ENCODE results near the gene NT5DC2.

The NT5DC2 gene

DNA sequence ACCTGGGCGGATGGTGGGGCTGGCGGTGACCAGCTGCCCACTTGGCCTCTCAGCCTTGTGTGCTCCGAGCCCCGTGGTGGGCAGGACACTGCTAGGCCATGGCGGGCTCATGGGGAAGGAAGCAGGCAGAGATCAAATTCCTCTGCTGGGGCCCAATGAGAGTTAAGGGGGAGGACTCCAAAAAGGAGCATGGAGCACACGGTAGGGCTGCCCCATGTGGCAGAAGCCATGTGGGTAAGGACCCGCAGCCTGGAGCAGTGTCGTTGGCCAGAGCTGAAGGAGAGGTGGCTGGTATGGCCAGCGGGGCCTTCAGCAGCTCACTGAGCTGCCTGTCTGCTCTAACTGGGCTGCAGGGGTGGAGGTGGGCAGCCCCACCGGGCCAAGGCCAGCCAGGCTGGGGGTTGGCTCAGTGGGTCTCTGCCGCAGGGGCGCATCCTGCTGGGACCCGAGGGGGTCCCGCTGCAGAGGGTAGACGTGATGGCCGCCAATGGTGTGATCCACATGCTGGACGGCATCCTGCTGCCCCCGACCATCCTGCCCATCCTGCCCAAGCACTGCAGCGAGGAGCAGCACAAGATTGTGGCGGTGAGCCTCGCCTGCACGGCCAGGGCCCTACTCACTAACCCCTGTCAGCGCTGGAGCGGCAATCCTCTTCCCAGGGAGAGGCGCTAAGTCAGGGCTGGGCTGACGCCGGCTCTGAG, 27.2 kb downstream of the NT5DC2 start:
- no peak for FAIRE-seq

DNA sequence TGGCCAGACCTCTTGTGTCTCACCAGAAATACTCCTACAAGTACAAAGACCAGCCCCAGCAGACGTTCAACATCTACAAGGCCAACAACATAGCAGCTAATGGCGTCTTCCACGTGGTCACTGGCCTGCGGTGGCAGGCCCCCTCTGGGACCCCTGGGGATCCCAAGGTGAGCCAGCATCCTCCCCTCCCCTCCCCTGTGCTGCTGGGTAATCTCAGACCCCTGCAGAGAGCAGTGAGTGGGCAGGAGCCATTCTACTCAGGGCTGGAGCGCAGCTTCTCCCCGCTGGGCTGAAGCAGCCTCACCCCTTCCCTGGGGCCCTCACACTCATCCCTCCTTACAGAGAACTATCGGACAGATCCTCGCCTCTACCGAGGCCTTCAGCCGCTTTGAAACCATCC, 28.7 kb downstream of the NT5DC2 start:
- FAIRE-seq, result no peak

- FAIRE-seq, result no peak
Observed at GRCh38 chr3:52503788-52504424, 29.8 kb downstream of the NT5DC2 start.

DNA sequence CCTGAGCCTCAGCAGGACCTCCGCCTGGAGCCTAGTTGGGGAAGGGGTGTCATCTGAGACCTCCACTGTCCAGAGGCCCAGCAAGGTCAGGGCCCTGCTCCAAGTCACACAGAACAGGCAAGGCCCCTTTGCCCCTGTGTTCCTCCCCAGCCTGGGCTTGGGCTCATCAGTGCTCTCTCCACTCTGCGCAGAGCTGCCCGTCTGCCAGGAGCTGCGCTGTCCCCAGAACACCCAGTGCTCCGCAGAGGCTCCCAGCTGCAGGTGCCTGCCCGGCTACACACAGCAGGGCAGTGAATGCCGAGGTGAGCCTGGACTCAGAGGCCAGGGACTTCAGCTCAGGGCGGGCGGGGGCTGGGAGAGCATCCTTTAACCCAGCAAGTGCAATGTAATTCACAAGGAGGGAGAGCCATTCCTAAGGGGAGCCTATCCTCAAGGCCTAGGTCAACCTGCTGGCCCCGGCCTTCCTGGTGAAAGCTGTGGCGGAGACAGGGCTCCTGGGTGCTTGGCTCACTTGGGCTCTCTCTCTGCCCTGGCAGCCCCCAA, 30.8 kb downstream of the NT5DC2 start:
- FAIRE-seq, result no peak

GRCh38 chr3:52502001-52502400, 31.7 kb downstream of the NT5DC2 start:
- FAIRE-seq, result no peak

DNA sequence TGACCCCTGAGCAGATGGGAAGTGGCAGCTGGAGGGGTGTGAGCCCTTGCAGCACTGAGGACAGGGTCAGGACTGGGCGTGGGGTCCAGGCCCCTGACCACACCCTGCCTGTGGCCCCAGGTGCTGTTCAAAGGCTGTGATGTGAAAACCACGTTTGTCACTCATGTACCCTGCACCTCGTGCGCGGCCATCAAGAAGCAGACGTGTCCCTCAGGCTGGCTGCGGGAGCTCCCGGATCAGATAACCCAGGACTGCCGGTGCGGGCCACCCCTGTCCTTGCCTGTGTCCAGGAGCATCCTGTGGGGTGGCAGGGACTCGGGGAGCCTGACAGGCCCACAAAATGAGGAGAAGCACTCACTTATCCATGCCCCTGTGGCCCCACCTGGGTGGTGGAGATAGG, 32.6 kb downstream of the NT5DC2 start:
- FAIRE-seq, result no peak

DNA sequence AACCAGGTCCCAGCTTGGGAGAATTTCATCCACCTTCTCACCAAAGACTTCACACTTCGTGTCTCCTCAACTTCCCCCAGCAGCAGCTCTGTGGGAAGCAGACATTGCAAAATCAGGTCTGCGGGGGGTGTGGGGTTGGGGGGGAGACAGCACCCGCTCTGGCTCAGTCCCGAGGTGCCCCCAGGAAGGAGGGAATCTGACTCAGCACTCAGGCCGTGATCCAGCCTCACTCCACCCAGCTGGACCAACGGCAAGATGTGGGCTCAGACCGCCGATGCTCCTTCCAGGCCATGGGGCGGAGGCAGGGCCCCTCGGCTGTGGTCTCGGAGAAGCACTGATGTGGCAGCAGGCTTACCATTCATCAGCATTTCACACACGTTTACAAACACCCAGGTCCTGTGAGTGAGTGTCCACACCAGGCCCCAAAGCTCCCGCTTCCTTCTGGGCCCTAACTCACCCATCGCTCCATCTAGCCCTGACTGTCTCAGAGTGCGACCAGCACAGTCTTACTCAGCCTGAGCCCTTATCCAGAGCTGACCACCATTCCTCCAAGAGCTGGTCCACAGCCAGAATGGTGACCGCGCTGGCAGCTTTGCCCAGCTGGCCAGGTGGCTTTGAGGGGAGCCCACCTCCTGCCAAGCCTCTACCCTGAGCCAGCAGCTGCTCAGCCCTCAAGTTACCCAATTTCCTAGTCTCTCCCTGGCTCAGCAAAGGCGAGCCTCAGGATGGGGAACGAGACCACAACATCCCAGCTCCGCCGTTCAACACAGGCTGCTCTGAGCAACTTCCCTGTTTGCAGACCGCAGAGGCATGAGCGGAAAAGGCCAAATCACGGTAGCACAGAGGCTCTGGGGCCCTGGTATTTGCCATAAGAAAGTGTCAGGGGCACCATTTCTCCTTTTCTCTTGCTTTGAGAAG, 35.3 kb downstream of the NT5DC2 start:
- no peak for FAIRE-seq

- FAIRE-seq, result no peak
Observed at GRCh38 chr3:52495777-52496602, 37.7 kb downstream of the NT5DC2 start.

GRCh38 chr3:52494886-52495495, 38.7 kb downstream of the NT5DC2 start, which contains the start of gene STAB1:
TSS of gene STAB1 (plus strand) at chr3:52495338. CDS start at chr3:52495414, 76 bp downstream.
- no peak for FAIRE-seq

GRCh38 chr3:52494445-52494844, 39.2 kb downstream of the NT5DC2 start:
- no peak for FAIRE-seq

GRCh38 chr3:52493232-52494017, 40.2 kb downstream of the NT5DC2 start:
- no peak for FAIRE-seq

- FAIRE-seq, result no peak
Observed at GRCh38 chr3:52492059-52492458, 41.6 kb downstream of the NT5DC2 start.

DNA sequence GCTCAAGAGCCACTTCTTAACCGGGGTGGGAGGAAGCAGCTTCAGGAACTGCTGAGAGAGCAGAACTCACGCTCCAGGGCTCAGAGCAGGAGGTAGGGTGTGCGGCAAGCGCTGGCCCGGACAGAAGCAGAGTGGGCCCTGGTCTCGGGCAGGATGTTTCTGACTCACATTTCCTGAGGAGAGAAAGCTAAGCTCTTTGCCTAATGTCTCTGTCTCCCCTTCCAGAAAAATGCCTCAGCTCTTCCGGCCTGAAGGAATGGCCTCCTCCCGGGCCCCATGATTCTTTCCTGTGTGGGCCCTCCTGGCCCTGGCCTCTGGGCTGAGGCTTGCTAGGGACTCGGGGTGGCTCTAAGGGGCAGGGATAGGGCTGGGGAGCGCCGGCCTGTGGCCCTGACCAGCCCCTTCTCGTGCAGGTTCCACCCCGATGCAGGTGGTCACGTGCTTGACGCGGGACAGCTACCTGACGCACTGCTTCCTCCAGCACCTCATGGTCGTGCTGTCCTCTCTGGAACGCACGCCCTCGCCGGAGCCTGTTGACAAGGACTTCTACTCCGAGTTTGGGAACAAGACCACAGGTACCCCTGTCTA, 42.6 kb downstream of the NT5DC2 start:
- no peak for FAIRE-seq

DNA sequence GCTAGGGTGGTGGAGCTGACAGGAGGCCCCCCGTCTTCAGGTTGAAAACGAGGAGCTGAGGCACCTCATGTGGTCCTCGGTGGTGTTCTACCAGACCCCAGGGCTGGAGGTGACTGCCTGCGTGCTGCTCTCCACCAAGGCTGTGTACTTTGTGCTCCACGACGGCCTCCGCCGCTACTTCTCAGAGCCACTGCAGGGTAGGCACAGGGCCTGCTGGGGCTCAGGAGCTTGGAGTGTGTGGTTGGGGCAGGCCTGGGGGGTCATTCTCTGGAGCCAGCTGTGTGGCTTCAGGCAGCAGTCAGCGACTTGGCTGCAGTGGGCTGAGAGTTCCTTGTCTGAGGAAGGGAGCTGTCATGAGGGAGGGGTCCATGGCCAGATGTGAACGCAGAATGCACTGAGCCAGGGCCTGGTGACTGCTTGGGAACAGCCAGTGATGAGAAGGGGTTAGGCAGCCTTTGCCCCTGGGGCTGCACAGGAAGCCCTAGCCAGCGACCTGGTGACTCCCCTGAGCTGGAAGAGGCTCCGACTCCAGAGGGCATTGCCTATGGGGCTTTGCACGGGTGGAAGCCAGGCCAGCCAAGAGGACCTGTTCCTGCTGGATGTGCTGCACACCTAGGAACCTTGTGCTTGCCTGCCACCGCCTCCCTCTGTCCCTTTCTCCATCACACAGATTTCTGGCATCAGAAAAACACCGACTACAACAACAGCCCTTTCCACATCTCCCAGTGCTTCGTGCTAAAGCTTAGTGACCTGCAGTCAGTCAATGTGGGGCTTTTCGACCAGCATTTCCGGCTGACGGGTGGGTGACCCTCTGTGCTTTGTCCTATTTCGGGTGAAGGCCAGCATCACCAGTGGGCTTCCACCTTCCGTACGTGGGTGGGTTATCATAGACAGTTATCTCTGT, 43.4 kb downstream of the NT5DC2 start:
- no peak for FAIRE-seq

GRCh38 chr3:52489453-52489852, 44.2 kb downstream of the NT5DC2 start:
- no peak for FAIRE-seq

DNA sequence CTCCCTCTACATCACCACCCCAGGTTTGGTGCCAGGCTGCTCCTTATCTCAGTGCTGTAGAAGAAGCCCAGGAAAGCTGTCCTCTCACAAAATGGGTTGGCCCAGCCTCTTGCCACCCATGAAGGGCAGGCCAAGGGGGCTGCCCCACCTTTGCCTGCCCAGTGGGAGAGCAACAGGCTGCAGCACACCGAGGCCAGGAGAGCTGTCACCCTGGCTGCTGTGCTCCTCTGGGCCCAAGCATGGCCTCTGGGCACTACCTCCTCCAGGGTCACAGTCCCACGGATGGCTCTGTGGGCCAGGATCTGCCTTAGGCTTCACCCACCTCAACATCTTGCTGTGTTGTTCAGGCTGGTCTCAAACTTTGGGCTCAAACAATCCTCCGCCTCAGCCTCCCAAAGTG, 44.9 kb downstream of the NT5DC2 start:
- no peak for FAIRE-seq

DNA sequence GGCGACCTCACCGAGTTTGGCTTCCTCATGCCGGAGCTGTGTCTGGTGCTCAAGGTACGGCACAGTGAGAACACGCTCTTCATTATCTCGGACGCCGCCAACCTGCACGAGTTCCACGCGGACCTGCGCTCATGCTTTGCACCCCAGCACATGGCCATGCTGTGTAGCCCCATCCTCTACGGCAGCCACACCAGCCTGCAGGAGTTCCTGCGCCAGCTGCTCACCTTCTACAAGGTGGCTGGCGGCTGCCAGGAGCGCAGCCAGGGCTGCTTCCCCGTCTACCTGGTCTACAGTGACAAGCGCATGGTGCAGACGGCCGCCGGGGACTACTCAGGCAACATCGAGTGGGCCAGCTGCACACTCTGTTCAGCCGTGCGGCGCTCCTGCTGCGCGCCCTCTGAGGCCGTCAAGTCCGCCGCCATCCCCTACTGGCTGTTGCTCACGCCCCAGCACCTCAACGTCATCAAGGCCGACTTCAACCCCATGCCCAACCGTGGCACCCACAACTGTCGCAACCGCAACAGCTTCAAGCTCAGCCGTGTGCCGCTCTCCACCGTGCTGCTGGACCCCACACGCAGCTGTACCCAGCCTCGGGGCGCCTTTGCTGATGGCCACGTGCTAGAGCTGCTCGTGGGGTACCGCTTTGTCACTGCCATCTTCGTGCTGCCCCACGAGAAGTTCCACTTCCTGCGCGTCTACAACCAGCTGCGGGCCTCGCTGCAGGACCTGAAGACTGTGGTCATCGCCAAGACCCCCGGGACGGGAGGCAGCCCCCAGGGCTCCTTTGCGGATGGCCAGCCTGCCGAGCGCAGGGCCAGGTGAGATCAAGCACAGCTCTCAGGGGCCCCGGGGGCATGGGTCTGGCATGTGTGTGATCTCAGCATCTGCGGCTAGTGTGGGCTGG, 45.6 kb downstream of the NT5DC2 start:
- no peak for FAIRE-seq

- FAIRE-seq, result no peak
Observed at GRCh38 chr3:52487050-52487787, 46.4 kb downstream of the NT5DC2 start.

Data from colon (tissue), 2 donors.